Prostate gland (tissue), 2 donors: Measurements from ENCODE around the gene CARS2. TPM values are rescaled to one million over a fixed set of nuclear protein-coding genes. Genes with fewer than 3 reads are reported as not detected.

ENCODE experiments used
- DNase-seq: peaks from one replicate; pipeline ENCODE4 v3.0.0-alpha.2; 2019; ENCODE audit warnings: low spot score
- H3K27ac ChIP-seq, 2 donors: fragments of 200-600 bp; sonication (generic); 2 replicates each; pipeline ENCODE4 v1.5.1; 2017 to 2019
- H3K27me3 ChIP-seq: fragments of 200-600 bp; sonication (generic); replicated peaks from 2 replicates; pipeline ENCODE4 v1.5.1; 2019; ENCODE audit not compliant: insufficient read depth
- H3K36me3 ChIP-seq, 2 donors: fragments of 200-600 bp; sonication (generic); 1 replicate in 1 of 2; 2 replicates in 1 of 2; pipeline versions ENCODE4 v1.5.1 to v1.8.1; 2017 to 2019
- H3K4me1 ChIP-seq: fragments of 200-600 bp; sonication (generic); replicated peaks from 2 replicates; pipeline ENCODE4 v1.5.1; 2019
- H3K4me3 ChIP-seq, 2 donors: fragments of 200-600 bp; sonication (generic); 2 replicates each; pipeline ENCODE4 v1.5.1; 2017 to 2019
- H3K9me3 ChIP-seq: fragments of 200-600 bp; sonication (generic); 2 replicates; pipeline ENCODE4 v1.5.1; 2017
- POLR2A ChIP-seq: fragments of 450-650 bp; IDR thresholded peaks from one replicate; pipeline ENCODE4 v1.6.1; 2016; ENCODE audit warnings: antibody characterized with exemption, mild to moderate bottlenecking
- POLR2AphosphoS5 ChIP-seq: sonication (generic); formaldehyde crosslinking; IDR thresholded peaks from one replicate; pipeline ENCODE4 v1.6.1; 2017; ENCODE audit warnings: antibody characterized with exemption
- WGBS: methylation state at CpG from one replicate; pipeline ENCODE4 v1.1.5; 2018; 5-methylcytosine and 5-hydroxymethylcytosine counted together
- intact Hi-C: fragments of 100-400 bp; cut with DNase I; formaldehyde crosslinking; loops from one replicate; pipeline ENCODE4 v1.14.2; 2022
- total RNA-seq, 2 donors: library from RNA; depleted of rRNA; stranded (reverse); fragments of >200 nt; gene quantifications; one replicate each; pipeline ENCODE4 v1.1.0, GENCODE V29; 2016
- TF ChIP-seq, protein P1 (sequence below), 4 experiments: fragments of 200-600 bp in 2 of 4; fragments of 450-650 bp in 2 of 4; sonication (generic) in 2 of 4; IDR thresholded peaks; 1 replicate in 3 of 4; 2 replicates in 1 of 4; pipeline ENCODE4 v1.5.1; 2016 to 2019; ENCODE audit warnings: antibody characterized with exemption in 4 of 4, mild to moderate bottlenecking in 2 of 4, moderate library complexity in 2 of 4

CARS2 gene
- total RNA-seq, 2 donors from 2014 or later: 40.5 to 85.5 TPM

DNA sequence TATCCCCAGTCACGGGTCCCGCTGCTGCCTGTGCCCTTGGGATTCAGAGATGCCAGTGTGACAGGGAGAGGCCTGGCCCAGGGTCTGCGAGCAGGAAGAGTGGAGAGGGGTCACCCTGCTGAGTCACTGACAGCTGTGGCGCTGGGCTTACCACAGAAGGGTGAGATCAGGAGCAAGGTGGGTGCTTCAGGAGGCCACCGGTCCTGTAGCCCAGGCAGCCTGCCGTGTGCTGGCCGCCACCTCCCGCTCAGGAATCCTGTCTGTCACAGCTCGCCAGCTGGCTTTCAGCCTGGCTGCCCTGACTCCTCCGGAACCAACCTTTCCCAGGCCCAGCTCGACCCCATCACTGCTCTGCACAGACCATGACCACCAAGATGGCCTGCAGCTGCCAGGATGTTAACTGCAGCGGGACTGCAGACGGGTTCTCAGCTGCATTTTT is 65.3 kb downstream of the CARS2 start:
- Histone ChIP-seq H3K36me3 (peaks cover 10 to 21% of the 10 kb centered on the region in 2 donors), H3K27ac (no peak overlapping the region), H3K9me3 (no peaks in the 10 kb centered on the region), H3K4me1 (peaks cover 6% of the 10 kb centered on the region), H3K4me3 (no peak overlapping the region), H3K27me3 (no peaks in the 10 kb centered on the region)
- 55% methylated on average over 13 of the region's 13 CpGs for whole genome bisulfite sequencing
- intact Hi-C loops: loop anchor here (10.0 kb wide), 1 partner anchor 74 kb away; the partner anchor contains the start of gene ING1
- DNase-seq: no peak
- TF ChIP-seq POLR2A (no peak), POLR2AphosphoS5 (no peak)
- TF ChIP-seq, protein P1, sequence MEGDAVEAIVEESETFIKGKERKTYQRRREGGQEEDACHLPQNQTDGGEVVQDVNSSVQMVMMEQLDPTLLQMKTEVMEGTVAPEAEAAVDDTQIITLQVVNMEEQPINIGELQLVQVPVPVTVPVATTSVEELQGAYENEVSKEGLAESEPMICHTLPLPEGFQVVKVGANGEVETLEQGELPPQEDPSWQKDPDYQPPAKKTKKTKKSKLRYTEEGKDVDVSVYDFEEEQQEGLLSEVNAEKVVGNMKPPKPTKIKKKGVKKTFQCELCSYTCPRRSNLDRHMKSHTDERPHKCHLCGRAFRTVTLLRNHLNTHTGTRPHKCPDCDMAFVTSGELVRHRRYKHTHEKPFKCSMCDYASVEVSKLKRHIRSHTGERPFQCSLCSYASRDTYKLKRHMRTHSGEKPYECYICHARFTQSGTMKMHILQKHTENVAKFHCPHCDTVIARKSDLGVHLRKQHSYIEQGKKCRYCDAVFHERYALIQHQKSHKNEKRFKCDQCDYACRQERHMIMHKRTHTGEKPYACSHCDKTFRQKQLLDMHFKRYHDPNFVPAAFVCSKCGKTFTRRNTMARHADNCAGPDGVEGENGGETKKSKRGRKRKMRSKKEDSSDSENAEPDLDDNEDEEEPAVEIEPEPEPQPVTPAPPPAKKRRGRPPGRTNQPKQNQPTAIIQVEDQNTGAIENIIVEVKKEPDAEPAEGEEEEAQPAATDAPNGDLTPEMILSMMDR (IDR thresholded peaks at IDR 0.05): no peak

DNA sequence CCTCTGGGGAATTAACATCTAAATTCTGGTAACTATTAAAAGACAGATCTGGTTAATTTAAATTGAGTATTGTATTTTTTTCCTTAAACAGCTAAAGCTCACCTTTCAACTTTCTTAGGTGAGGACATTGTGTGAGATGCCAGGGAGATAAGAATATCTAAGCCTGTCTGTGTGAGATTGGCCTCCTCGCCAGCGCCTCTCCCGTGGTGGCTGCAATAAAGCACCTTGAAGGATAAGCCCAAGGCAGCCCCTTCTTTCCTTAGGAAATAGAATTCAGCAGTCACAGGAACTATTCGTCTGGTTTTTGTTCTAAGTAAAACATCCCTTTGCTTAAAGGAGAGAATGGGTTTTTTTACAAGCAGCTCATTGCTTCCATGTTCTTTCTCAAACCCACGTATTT is 66.0 kb downstream of the CARS2 start:
- TF ChIP-seq POLR2AphosphoS5: no peak
- TF ChIP-seq POLR2A: no peak
- TF ChIP-seq, protein P1 (IDR thresholded peaks at IDR 0.05): no peak
- Histone ChIP-seq H3K4me1 (peaks cover 3% of the 10 kb centered on the region), H3K36me3 (peaks cover 10 to 28% of the 10 kb centered on the region in 2 donors), H3K9me3 (no peaks in the 10 kb centered on the region), H3K27ac (no peak overlapping the region), H3K4me3 (no peak overlapping the region), H3K27me3 (no peaks in the 10 kb centered on the region)
- intact Hi-C loops: loop anchor here (10.0 kb wide), 1 partner anchor 75 kb away; the partner anchor contains the start of gene ING1
- 69% methylated on average over 5 of the region's 5 CpGs for WGBS
- DNase-seq: no peak

GRCh38 chr13:110638814-110639806 is 66.8 kb downstream of the CARS2 start:
- intact Hi-C loops: no loop called here
- TF ChIP-seq, protein P1 (IDR thresholded peaks at IDR 0.05): no peak
- TF ChIP-seq POLR2AphosphoS5 (no peak), POLR2A (no peak)
- Histone ChIP-seq H3K36me3 (peaks cover 10 to 31% of the 10 kb centered on the region in 2 donors), H3K27ac (no peak overlapping the region), H3K9me3 (no peaks in the 10 kb centered on the region), H3K4me3 (no peak overlapping the region), H3K4me1 (no peaks in the 10 kb centered on the region), H3K27me3 (no peaks in the 10 kb centered on the region)
- 92% methylated on average over 39 of the region's 39 CpGs for WGBS
- DNase-seq: no peak

- TF ChIP-seq POLR2AphosphoS5: no peak
- TF ChIP-seq POLR2A: no peak
- TF ChIP-seq, protein P1 (IDR thresholded peaks at IDR 0.05): no peak
- DNase-seq: no peak
- Histone ChIP-seq H3K27me3 (no peaks in the 10 kb centered on the region), H3K36me3 (peaks cover 10 to 31% of the 10 kb centered on the region in 2 donors), H3K9me3 (no peaks in the 10 kb centered on the region), H3K4me1 (no peaks in the 10 kb centered on the region), H3K4me3 (no peak overlapping the region), H3K27ac (no peak overlapping the region)
- WGBS: 81% methylated on average over 23 of the region's 23 CpGs
- intact Hi-C loops: no loop called here
Observed at GRCh38 chr13:110638257-110638656, 67.7 kb downstream of the CARS2 start.
